Ascending aorta (tissue), 2 donors: ENCODE results near the gene FARP1. TPM values are rescaled to one million over a fixed set of nuclear protein-coding genes. Genes with fewer than 3 reads are reported as not detected.

ENCODE experiments used
- DNase-seq, 2 donors: peaks; one replicate each; pipeline ENCODE4 v3.0.0-alpha.2; 2019; ENCODE audit warnings: low spot score in 2 of 2
- H3K27ac ChIP-seq, 2 donors: fragments of 200-600 bp; sonication (generic); one replicate each; pipeline ENCODE4 v1.5.1; 2016 to 2017; ENCODE audit warnings: mild to moderate bottlenecking in 1 of 2
- H3K27me3 ChIP-seq: fragments of 200-600 bp; sonication (generic); one replicate; pipeline ENCODE4 v1.5.1; 2017
- H3K36me3 ChIP-seq, 2 donors: fragments of 200-600 bp; sonication (generic); one replicate each; pipeline ENCODE4 v1.5.1; 2016
- H3K4me1 ChIP-seq, 2 donors: fragments of 200-600 bp; sonication (generic); one replicate each; pipeline ENCODE4 v1.5.1; 2016 to 2017; ENCODE audit warnings: mild to moderate bottlenecking in 1 of 2
- H3K4me3 ChIP-seq, 2 donors: fragments of 200-600 bp; sonication (generic); one replicate each; pipeline ENCODE4 v1.5.1; 2016 to 2017; ENCODE audit warnings: mild to moderate bottlenecking in 1 of 2
- H3K9me3 ChIP-seq, 2 donors: fragments of 200-600 bp; sonication (generic); one replicate each; pipeline ENCODE4 v1.5.1; 2016
- intact Hi-C: fragments of 100-400 bp; cut with DNase I; formaldehyde crosslinking; loops from one replicate; pipeline ENCODE4 v1.15.1; 2023
- total RNA-seq: library from RNA; depleted of rRNA; stranded (reverse); fragments of >200 nt; gene quantifications from one replicate; pipeline ENCODE4 v1.1.0, GENCODE V29; 2016
- TF ChIP-seq, protein P1 (sequence below), 3 experiments: fragments of 200-600 bp in 2 of 3; fragments of 450-650 bp in 1 of 3; sonication (generic) in 2 of 3; IDR thresholded peaks; one replicate each; pipeline ENCODE4 v1.5.1; 2016 to 2019; ENCODE audit warnings: antibody characterized with exemption in 3 of 3, mild to moderate bottlenecking in 1 of 3, moderate library complexity in 1 of 3

Gene FARP1
- total RNA-seq, 1 donor from 2014 or later: 80.8 TPM

DNA sequence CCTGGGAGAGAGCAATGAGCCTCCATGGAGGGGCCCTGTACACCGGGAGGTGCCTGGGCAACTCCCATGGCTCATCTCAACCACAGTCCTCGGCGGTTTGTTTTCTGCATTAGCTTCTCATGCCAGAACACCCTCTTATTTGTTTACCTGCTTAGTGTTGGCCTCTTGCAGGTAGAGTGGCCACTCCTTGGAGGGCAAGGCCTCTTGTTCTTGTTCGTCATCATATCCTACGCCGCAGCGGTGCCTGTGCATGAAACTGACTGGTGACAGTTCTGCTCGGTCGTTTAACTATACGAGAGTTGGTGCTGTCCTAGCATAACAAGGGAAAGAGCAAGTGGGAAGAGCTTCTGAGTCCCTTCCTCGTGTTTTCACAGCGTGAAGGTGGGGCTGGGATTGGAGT lies 74.7 kb downstream of the FARP1 start:
- no peaks in the 10 kb centered on the region for H3K27me3 ChIP-seq
- H3K4me1 ChIP-seq: peaks cover 0 to 24% of the 10 kb centered on the region in 2 donors
- intact Hi-C loops: no loop called here
- H3K27ac ChIP-seq: no peak overlapping the region
- no peaks in the 10 kb centered on the region for H3K36me3 ChIP-seq
- DNase-seq: no peak
- H3K9me3 ChIP-seq: no peaks in the 10 kb centered on the region
- TF ChIP-seq, protein P1, sequence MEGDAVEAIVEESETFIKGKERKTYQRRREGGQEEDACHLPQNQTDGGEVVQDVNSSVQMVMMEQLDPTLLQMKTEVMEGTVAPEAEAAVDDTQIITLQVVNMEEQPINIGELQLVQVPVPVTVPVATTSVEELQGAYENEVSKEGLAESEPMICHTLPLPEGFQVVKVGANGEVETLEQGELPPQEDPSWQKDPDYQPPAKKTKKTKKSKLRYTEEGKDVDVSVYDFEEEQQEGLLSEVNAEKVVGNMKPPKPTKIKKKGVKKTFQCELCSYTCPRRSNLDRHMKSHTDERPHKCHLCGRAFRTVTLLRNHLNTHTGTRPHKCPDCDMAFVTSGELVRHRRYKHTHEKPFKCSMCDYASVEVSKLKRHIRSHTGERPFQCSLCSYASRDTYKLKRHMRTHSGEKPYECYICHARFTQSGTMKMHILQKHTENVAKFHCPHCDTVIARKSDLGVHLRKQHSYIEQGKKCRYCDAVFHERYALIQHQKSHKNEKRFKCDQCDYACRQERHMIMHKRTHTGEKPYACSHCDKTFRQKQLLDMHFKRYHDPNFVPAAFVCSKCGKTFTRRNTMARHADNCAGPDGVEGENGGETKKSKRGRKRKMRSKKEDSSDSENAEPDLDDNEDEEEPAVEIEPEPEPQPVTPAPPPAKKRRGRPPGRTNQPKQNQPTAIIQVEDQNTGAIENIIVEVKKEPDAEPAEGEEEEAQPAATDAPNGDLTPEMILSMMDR (IDR thresholded peaks at IDR 0.05): no peak
- H3K4me3 ChIP-seq: no peak overlapping the region

DNA sequence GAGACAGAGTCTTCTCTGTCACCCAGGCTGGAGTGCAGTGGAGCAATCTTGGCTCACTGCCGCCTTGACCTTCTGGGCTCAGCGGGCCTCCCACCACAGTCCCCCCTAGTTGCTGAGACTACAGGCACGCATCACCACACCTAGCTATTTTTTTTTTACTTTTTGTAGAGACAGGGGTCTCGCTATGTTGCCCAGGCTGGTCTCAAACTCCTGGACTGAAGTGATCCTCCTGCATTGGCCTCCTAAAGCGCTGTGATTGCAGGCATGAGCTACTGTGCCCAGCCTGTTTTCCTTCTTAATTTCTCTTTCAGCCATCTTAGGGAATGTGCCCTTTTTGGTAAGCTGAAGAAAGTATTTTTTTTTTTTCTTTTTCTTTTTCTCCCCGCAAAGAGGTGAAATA lies 76.8 kb downstream of the FARP1 start:
- no peak overlapping the region for H3K27ac ChIP-seq
- intact Hi-C loops: no loop called here

DNA sequence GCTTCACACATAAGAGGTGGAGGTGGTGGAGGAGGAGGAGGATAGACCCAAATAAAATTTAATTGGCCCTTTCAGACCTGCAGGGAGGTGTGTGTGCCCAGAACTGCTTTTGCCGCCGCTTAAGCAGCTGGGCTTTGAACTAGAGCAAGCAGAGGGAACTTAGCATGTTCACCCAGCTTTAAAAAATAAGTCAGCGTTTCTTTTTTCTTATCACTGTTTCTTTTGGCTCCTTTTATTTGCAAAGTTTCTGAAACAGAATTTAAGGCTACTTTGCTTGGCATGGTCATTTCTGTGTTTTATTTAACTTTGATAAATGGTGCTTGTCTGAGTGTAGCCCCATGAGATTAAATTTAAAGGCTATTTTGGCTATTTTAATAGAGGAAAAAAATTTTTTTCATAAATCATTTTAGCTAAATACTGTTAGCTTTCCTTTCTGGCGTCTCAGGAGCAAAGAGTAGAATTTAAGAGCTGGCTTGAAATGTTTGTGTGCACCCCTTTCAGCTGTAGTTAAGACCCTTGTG lies 77.4 kb downstream of the FARP1 start:
- peaks cover 0 to 24% of the 10 kb centered on the region in 2 donors for H3K4me1 ChIP-seq
- DNase-seq: no peak
- no peaks in the 10 kb centered on the region for H3K9me3 ChIP-seq
- no peaks in the 10 kb centered on the region for H3K36me3 ChIP-seq
- no peak overlapping the region for H3K4me3 ChIP-seq
- intact Hi-C loops: no loop called here
- TF ChIP-seq, protein P1 (IDR thresholded peaks at IDR 0.05): no peak
- H3K27ac ChIP-seq: no peak overlapping the region
- no peaks in the 10 kb centered on the region for H3K27me3 ChIP-seq

More for the DNA sequence above, 76.8 kb downstream of the FARP1 start:
- no peaks in the 10 kb centered on the region for H3K9me3 ChIP-seq
- no peaks in the 10 kb centered on the region for H3K36me3 ChIP-seq
- TF ChIP-seq, protein P1 (IDR thresholded peaks at IDR 0.05): no peak
- H3K4me1 ChIP-seq: peaks cover 0 to 24% of the 10 kb centered on the region in 2 donors
- no peak overlapping the region for H3K4me3 ChIP-seq
- no peak for DNase-seq
- no peaks in the 10 kb centered on the region for H3K27me3 ChIP-seq

DNA sequence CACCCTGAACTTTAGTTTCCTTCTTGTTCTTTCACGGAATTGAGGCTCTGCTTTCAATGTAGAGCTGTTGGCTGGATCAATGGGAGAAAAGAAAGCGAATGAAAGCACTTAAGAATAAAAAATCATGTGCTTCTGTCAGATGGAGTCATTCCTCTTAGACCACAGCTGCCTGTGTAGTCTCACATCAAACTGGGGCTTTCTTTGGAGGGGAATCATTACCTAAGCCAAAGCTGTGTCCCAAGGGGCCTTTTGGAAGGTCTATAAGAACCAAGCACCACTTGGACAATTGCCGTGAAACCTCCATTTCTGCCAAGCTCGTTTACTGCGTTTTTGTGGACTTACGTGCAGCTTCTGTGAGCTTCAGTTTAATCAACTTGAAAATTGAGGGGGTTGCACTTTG lies 78.3 kb downstream of the FARP1 start:
- Histone ChIP-seq H3K4me3 (no peak overlapping the region), H3K27me3 (no peaks in the 10 kb centered on the region), H3K4me1 (peaks cover 0 to 24% of the 10 kb centered on the region in 2 donors), H3K9me3 (no peaks in the 10 kb centered on the region), H3K27ac (no peak overlapping the region), H3K36me3 (no peaks in the 10 kb centered on the region)
- TF ChIP-seq, protein P1 (IDR thresholded peaks at IDR 0.05): no peak
- intact Hi-C loops: no loop called here
- DNase-seq: no peak

DNA sequence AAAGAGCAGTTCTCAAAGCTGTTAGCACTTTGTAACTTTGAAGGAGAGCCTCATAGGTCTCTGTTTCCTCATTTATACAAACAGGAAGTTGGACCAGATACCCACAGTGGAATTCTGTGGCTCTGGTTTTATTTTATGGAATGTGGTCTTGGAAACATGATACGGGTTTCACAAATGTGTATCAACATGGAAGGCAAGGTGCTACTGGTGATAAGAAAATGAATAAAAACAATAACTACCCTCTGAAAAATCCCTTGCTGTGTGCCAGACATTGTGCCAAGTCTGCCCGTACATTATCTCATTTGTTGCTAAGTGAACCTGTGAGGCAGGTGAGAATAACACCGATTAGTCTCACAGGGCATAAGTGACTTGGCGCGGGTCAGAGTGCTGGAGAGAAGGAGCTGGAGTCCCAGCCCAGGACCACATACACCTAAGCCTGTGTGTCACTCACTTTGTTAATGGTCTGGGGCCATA lies 79.2 kb downstream of the FARP1 start:
- TF ChIP-seq, protein P1 (IDR thresholded peaks at IDR 0.05): no peak
- H3K9me3 ChIP-seq: no peaks in the 10 kb centered on the region
- no peak for DNase-seq

DNA sequence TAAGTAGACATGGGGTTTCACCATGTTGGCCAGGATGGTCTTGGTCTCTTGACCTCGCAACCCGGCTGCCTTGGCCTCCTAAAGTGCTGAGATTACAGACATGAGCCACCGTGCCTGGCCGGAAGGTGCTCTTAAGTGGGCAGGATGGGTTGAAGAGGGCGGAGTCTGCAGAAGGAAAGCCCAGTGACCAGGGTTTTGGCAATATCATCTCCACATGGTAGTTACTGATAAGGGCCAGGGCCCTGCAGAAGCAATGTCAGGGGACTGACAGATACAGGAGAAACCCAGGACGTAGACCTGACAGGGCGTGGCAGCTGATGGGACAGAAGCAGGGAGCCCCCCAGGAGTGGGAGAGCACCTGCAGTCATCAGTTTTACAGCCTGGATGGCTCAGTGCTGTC lies 79.9 kb downstream of the FARP1 start:
- intact Hi-C loops: no loop called here
- Histone ChIP-seq H3K36me3 (no peaks in the 10 kb centered on the region), H3K27me3 (no peaks in the 10 kb centered on the region), H3K9me3 (no peaks in the 10 kb centered on the region), H3K27ac (no peak overlapping the region), H3K4me1 (peaks cover 0 to 24% of the 10 kb centered on the region in 2 donors), H3K4me3 (no peak overlapping the region)
- DNase-seq: no peak
- TF ChIP-seq, protein P1 (IDR thresholded peaks at IDR 0.05): no peak

More for the DNA sequence above, 79.2 kb downstream of the FARP1 start:
- no peak overlapping the region for H3K27ac ChIP-seq
- intact Hi-C loops: no loop called here
- H3K4me1 ChIP-seq: peaks cover 0 to 24% of the 10 kb centered on the region in 2 donors
- no peaks in the 10 kb centered on the region for H3K27me3 ChIP-seq
- no peaks in the 10 kb centered on the region for H3K36me3 ChIP-seq
- no peak overlapping the region for H3K4me3 ChIP-seq
